GM10847 (cell line): Measurements from ENCODE around the gene SDC3.

Experiments
- POLR2A ChIP-seq: IDR thresholded peaks from 2 replicates; pipeline ENCODE4 v1.6.1; 2011; ENCODE audit not compliant: insufficient read length; ENCODE audit errors: extremely low read depth

Gene SDC3

GRCh38 chr1:30864681-30865080 lies 43.9 kb downstream of the SDC3 start:
- no peak for TF ChIP-seq POLR2A

- TF ChIP-seq POLR2A = no peak
Observed at GRCh38 chr1:30863858-30864604, 44.5 kb downstream of the SDC3 start.

GRCh38 chr1:30860320-30860652 lies 48.3 kb downstream of the SDC3 start:
- no peak for TF ChIP-seq POLR2A

- no peak for TF ChIP-seq POLR2A
Observed at GRCh38 chr1:30857964-30858363, 50.6 kb downstream of the SDC3 start.

- TF ChIP-seq POLR2A = no peak
Observed at GRCh38 chr1:30857062-30857461, 51.5 kb downstream of the SDC3 start.

GRCh38 chr1:30856260-30856790 lies 52.2 kb downstream of the SDC3 start:
- no peak for TF ChIP-seq POLR2A

- TF ChIP-seq POLR2A = no peak
Observed at GRCh38 chr1:30855686-30856259, 52.8 kb downstream of the SDC3 start.

GRCh38 chr1:30853350-30853749 lies 55.2 kb downstream of the SDC3 start:
- TF ChIP-seq POLR2A = no peak

- TF ChIP-seq POLR2A = no peak
Observed at GRCh38 chr1:30852026-30852425, 56.5 kb downstream of the SDC3 start.

- no peak for TF ChIP-seq POLR2A
Observed at GRCh38 chr1:30851286-30851685, 57.3 kb downstream of the SDC3 start.

GRCh38 chr1:30850607-30851006 lies 58.0 kb downstream of the SDC3 start:
- TF ChIP-seq POLR2A = no peak

- no peak for TF ChIP-seq POLR2A
Observed at GRCh38 chr1:30848130-30848529, 60.4 kb downstream of the SDC3 start.

- TF ChIP-seq POLR2A = no peak
Observed at GRCh38 chr1:30847358-30847972, 61.1 kb downstream of the SDC3 start.

- TF ChIP-seq POLR2A = no peak
Observed at GRCh38 chr1:30846587-30846986, 62.0 kb downstream of the SDC3 start.

GRCh38 chr1:30845904-30846290 lies 62.7 kb downstream of the SDC3 start:
- TF ChIP-seq POLR2A = no peak

- TF ChIP-seq POLR2A = no peak
Observed at GRCh38 chr1:30845237-30845903, 63.2 kb downstream of the SDC3 start.
